B cell (primary cell): ENCODE data around the gene VCPKMT. TPM values are rescaled to one million over a fixed set of nuclear protein-coding genes. Genes with fewer than 3 reads are reported as not detected.
A peak's percentile ranks its signal among the peaks of the same experiment; 100 is the strongest.

Experiments
- ATAC-seq: fragments of 200-7000 bp; cut with Tn5 transposase; one replicate; pipeline ENCODE4 v1.10.0; 2021; ENCODE audit warnings: low read depth, mild to moderate bottlenecking, moderate number of reproducible peaks, moderate library complexity
- CTCF ChIA-PET: fragments of 350-600 bp; sonication (Branson Sonifier 250); formaldehyde crosslinking; loops from one replicate; lab custom pipeline; 2021; ENCODE audit warnings: antibody characterized with exemption, inconsistent platforms; lab: Charles Lee
- POLR2A ChIA-PET: fragments of 350-600 bp; sonication (Branson Sonifier 250); formaldehyde crosslinking; loops from one replicate; lab custom pipeline; 2021; ENCODE audit warnings: antibody characterized with exemption; lab: Charles Lee
- DNase-seq: peaks from one replicate; pipeline ENCODE4 v3.0.0; 2013
- H2AFZ ChIP-seq: 2 replicates; pipeline ENCODE4 v1.6.1; 2012; ENCODE audit warnings: mild to moderate bottlenecking, low read depth, low read length; ENCODE audit not compliant: insufficient read depth, poor library complexity, severe bottlenecking
- H3K27ac ChIP-seq, 2 donors: 1 replicate in 1 of 2; 2 replicates in 1 of 2; pipeline ENCODE4 v1.5.1; 2012 to 2013; ENCODE audit warnings: low read length in 2 of 2, mild to moderate bottlenecking in 2 of 2, moderate library complexity in 1 of 2
- H3K27me3 ChIP-seq, 4 experiments: fragments of 200-600 bp in 1 of 4; sonication (generic) in 1 of 4; replicated peaks in 1 of 4; 1 replicate in 2 of 4; 2 replicates in 2 of 4; pipeline versions ENCODE4 v1.6.1 to v1.7.0; 2013 to 2016; ENCODE audit warnings: low read length in 3 of 4, mild to moderate bottlenecking in 2 of 4, mixed read lengths in 1 of 4, moderate library complexity in 1 of 4; ENCODE audit not compliant: insufficient read depth in 4 of 4, control insufficient read depth in 3 of 4; ENCODE audit errors: control extremely low read depth in 1 of 4
- H3K36me3 ChIP-seq, 2 experiments: replicated peaks in 1 of 2; 1 replicate in 1 of 2; 2 replicates in 1 of 2; pipeline versions ENCODE4 v1.6.1 to v1.7.1; 2013; ENCODE audit warnings: low read length in 1 of 2; ENCODE audit not compliant: insufficient read depth in 2 of 2, control insufficient read depth in 1 of 2; ENCODE audit errors: control extremely low read depth in 1 of 2, extremely low read depth in 1 of 2
- H3K4me1 ChIP-seq, 2 donors: fragments of 200-600 bp in 1 of 2; sonication (generic) in 1 of 2; 1 replicate in 1 of 2; 2 replicates in 1 of 2; pipeline versions ENCODE4 v1.5.1 to v1.6.1; 2013 to 2017; ENCODE audit warnings: low read length in 2 of 2; ENCODE audit not compliant: control insufficient read depth in 2 of 2, insufficient read depth in 2 of 2
- H3K4me2 ChIP-seq: replicated peaks from 2 replicates; pipeline ENCODE3; 2012; ENCODE audit warnings: mild to moderate bottlenecking, low read depth, low read length; ENCODE audit not compliant: poor library complexity, severe bottlenecking
- H3K4me3 ChIP-seq, 5 experiments: fragments of 200-600 bp in 1 of 5; sonication (generic) in 1 of 5; 1 replicate in 3 of 5; 2 replicates in 2 of 5; pipeline versions ENCODE4 v1.5.1 to v1.7.0; 2011 to 2016; ENCODE audit warnings: low read length in 4 of 5, mild to moderate bottlenecking in 4 of 5, low read depth in 2 of 5, control low read depth in 1 of 5, moderate library complexity in 1 of 5; ENCODE audit not compliant: insufficient read depth in 1 of 5; ENCODE audit errors: control extremely low read depth in 1 of 5, extremely low read depth in 1 of 5
- H3K79me2 ChIP-seq: fragments of 200-600 bp; sonication (generic); one replicate; pipeline ENCODE4 v1.6.0; 2016; ENCODE audit warnings: low read length; ENCODE audit not compliant: control insufficient read depth, insufficient read depth
- H3K9ac ChIP-seq: fragments of 200-600 bp; sonication (generic); 2 replicates; pipeline ENCODE4 v1.6.1; 2017; ENCODE audit warnings: mild to moderate bottlenecking, low read length, moderate library complexity
- H3K9me3 ChIP-seq, 3 donors: one replicate each; pipeline versions ENCODE4 v1.6.1 to v1.7.1; 2013; ENCODE audit warnings: low read length in 2 of 3; ENCODE audit not compliant: control insufficient read depth in 2 of 3, insufficient read depth in 1 of 3; ENCODE audit errors: control extremely low read depth in 1 of 3
- H4K20me1 ChIP-seq: 2 replicates; pipeline ENCODE4 v1.6.0; 2012; ENCODE audit warnings: mild to moderate bottlenecking, low read length; ENCODE audit not compliant: insufficient read depth, control insufficient read depth, poor library complexity, severe bottlenecking
- H3K27ac Mint-ChIP-seq: one replicate; pipeline ENCODE4 v1.8.0; 2021; ENCODE audit warnings: mixed read lengths
- H3K27me3 Mint-ChIP-seq: one replicate; pipeline ENCODE4 v1.8.0; 2021; ENCODE audit warnings: mixed read lengths
- H3K4me1 Mint-ChIP-seq: one replicate; pipeline ENCODE4 v1.8.0; 2021; ENCODE audit warnings: mixed read lengths
- H3K4me3 Mint-ChIP-seq: one replicate; pipeline ENCODE4 v1.8.0; 2021; ENCODE audit warnings: mixed read lengths
- H3K9me3 Mint-ChIP-seq: one replicate; pipeline ENCODE4 v1.8.0; 2022; ENCODE audit warnings: mixed read lengths; ENCODE audit not compliant: insufficient read depth
- CTCF ChIP-seq: fragments of 200-600 bp; IDR thresholded peaks from one replicate; pipeline ENCODE4 v1.8.0; 2022; ENCODE audit warnings: antibody characterized with exemption, mild to moderate bottlenecking
- EZH2 ChIP-seq: IDR thresholded peaks from 2 replicates; pipeline ENCODE4 v1.6.1; 2012; ENCODE audit warnings: borderline replicate concordance, low read depth, mild to moderate bottlenecking, moderate library complexity, low read length; ENCODE audit not compliant: insufficient read depth, poor library complexity, severe bottlenecking
- WGBS: methylation state at CpG from one replicate; pipeline ENCODE4 v1.1.5; 2013; ENCODE audit warnings: missing lambda C conversion rate; ENCODE audit not compliant: insufficient coverage; 5-methylcytosine and 5-hydroxymethylcytosine counted together
- intact Hi-C: fragments of 100-400 bp; cut with micrococcal nuclease; formaldehyde crosslinking; loops from one replicate; pipeline ENCODE4 v1.10.0; 2022
- polyA plus RNA-seq: library from polyadenylated mRNA; depleted of rRNA; stranded (reverse); fragments of >200 nt; gene quantifications from 2 replicates; pipeline ENCODE4 v1.2.3, GENCODE V29; 2012
- total RNA-seq, 2 donors: library from RNA; stranded (reverse); fragments of 120-200 nt in 1 of 2; gene quantifications; 1 replicate in 1 of 2; 2 replicates in 1 of 2; pipeline versions ENCODE4 v1.2.3 to v1.2.4, GENCODE V29; 2013 to 2022

VCPKMT gene
- total and polyA plus RNA-seq, 2 donors (not counting 1 experiment from before 2014, with no cell fraction given): 27.1 to 40.3 TPM

DNA sequence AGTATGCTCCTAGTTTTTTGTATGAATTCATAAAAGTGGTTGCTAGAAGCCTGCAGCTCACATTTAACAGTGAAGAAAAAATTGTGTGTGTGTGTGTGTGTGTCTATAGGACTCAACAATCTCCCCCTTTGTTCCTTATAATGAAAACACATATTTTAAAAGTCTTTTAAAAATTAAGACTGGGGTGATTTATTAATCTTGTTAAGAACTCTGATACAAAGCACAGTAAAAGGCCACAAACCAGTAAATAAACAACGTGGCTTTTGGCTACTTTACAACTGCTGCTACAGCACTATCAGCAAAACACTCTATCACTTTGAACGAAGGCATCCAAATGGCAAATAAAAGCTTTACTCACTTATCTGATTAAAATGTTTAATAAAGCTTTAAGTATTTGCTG lies 594 bp upstream of the VCPKMT start:
- H3K4me1 ChIP-seq: peaks cover 39 to 40% of the 10 kb centered on the region in 2 donors
- peak overlapping the region; percentile 86 for H2AFZ ChIP-seq
- H3K4me3 ChIP-seq: peak overlapping the region; percentile 50 to 92 (median 72)
- no peaks in the 10 kb centered on the region for H3K9me3 ChIP-seq
- no CpG with 5 or more reads among the region's 2 CpGs for WGBS
- CTCF ChIA-PET: interaction anchor here (1.0 to 7.3 kb wide), 6 partner anchors 12 to 520 kb away, joined by 4 to 52 read pairs (median 8); partner anchors contain the start of gene NEMF
- POLR2A ChIA-PET: interaction anchor here (0.6 to 1.4 kb wide), 10 partner anchors 55 to 526 kb away, joined by 4 to 11 read pairs (median 6); partner anchors contain the start of genes MGAT2, NEMF and RPL36AL
- no peaks in the 10 kb centered on the region for H3K9me3 Mint-ChIP-seq
- H3K79me2 ChIP-seq: peaks cover 25% of the 10 kb centered on the region
- H3K4me3 Mint-ChIP-seq: peak overlapping the region; percentile 98
- peaks cover 40% of the 10 kb centered on the region for H3K4me1 Mint-ChIP-seq
- intact Hi-C loops: loop anchor here (1.0 to 5.0 kb wide), 9 partner anchors 114 to 520 kb away; partner anchors contain the start of genes DMAC2L, KLHDC2, L2HGDH and LRR1
- H3K27ac ChIP-seq: peak overlapping the region; percentile 92 to 99
- peak overlapping the region; percentile 98 for H3K27ac Mint-ChIP-seq
- DNase-seq (no peak), ATAC-seq (no peak)
- H3K4me2 ChIP-seq: peak overlapping the region; percentile 75
- H3K36me3 ChIP-seq: peaks cover 6 to 35% of the 10 kb centered on the region in 2 experiments
- H3K27me3 Mint-ChIP-seq: no peaks in the 10 kb centered on the region
- TF ChIP-seq EZH2: no peak
- TF ChIP-seq CTCF: no peak
- no peaks in the 10 kb centered on the region for H3K27me3 ChIP-seq
- peak overlapping the region; percentile 80 for H3K9ac ChIP-seq
- H4K20me1 ChIP-seq: no peaks in the 10 kb centered on the region

DNA sequence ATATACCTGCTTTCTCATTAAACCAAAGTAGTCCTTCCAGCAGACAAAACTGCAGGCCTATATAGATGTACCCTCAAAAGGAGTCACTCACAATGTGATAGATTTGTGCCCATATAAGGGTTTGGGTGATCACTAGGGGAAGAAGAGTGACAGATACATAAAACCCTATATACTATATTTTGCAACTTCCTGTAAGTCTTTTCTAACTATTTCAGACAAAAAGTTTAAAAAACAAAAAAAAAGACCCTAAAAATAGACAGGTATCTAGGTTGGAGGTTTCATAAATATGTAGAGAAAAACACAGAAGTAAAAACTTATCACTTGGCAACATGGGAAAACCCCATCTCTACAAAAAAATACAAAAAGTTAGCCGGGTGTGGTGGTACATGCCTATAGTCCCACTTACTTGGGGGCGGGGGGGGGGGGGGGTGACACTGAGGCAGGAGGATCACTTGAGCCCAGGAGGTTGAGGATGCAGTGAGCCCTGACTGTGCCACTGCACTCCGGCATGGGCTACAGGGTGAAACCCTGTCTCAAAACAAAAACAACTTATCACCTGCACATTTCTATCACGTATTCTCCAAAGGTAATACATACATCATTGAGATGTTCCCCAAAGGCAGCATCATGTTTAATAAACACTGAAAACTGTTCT lies 2.9 kb downstream of the VCPKMT start:
- Mint-ChIP-seq H3K27me3 (no peaks in the 10 kb centered on the region), H3K9me3 (no peaks in the 10 kb centered on the region), H3K4me3 (peak overlapping the region; percentile 64), H3K4me1 (peaks cover 54% of the 10 kb centered on the region), H3K27ac (peak overlapping the region; percentile 70)
- H4K20me1 ChIP-seq: no peaks in the 10 kb centered on the region
- peaks cover 13 to 61% of the 10 kb centered on the region in 2 experiments for H3K36me3 ChIP-seq
- H3K4me3 ChIP-seq: peak overlapping the region in 2 of 5 experiments; percentile 8 to 40
- H3K4me2 ChIP-seq: peak overlapping the region; percentile 75
- peak overlapping the region; percentile 19 for H3K9ac ChIP-seq
- ChIA-PET POLR2A (interaction anchor here (0.6 to 1.5 kb wide), 3 partner anchors 29 to 246 kb away, joined by 3 to 6 read pairs (median 3); no protein-coding TSS in a partner anchor), CTCF (interaction anchor here (0.6 to 7.3 kb wide), 10 partner anchors 10 to 479 kb away, joined by 3 to 52 read pairs (median 5); partner anchors contain the start of genes DNAAF2 and NEMF)
- H2AFZ ChIP-seq: no peak overlapping the region
- 0% methylated on average over 1 of the region's 4 CpGs for WGBS
- ATAC-seq: peak; percentile 6
- intact Hi-C loops: no loop called here
- H3K9me3 ChIP-seq: no peaks in the 10 kb centered on the region
- H3K4me1 ChIP-seq: peaks cover 45 to 53% of the 10 kb centered on the region in 2 donors
- DNase-seq: peak; percentile 78
- no peaks in the 10 kb centered on the region for H3K27me3 ChIP-seq
- H3K79me2 ChIP-seq: peaks cover 57% of the 10 kb centered on the region
- no peak for TF ChIP-seq CTCF
- TF ChIP-seq EZH2: no peak
- peak overlapping the region; percentile 85 to 92 for H3K27ac ChIP-seq
